Astrocyte (in vitro differentiated cells and primary cell): Measurements from ENCODE around the gene RALGPS1. TPM values are rescaled to one million over a fixed set of nuclear protein-coding genes. Genes with fewer than 3 reads are reported as not detected.

Experiments used
- DNase-seq: peaks from one replicate; pipeline ENCODE4 v3.0.0-alpha.2; 2010; ENCODE audit warnings: low read depth
- FAIRE-seq: peaks from 2 replicates; lab custom pipeline; 2011; peaks lifted over from hg19 to GRCh38; lab: Jason Lieb, UNC
- H2AFZ ChIP-seq: 2 replicates; pipeline ENCODE4 v1.6.0; 2012; ENCODE audit warnings: low read depth, low read length, inconsistent platforms
- H3K27ac ChIP-seq: 2 replicates; pipeline ENCODE4 v1.5.1; 2011; ENCODE audit warnings: low read depth, low read length, inconsistent platforms
- H3K27me3 ChIP-seq: 2 replicates; pipeline ENCODE4 v1.6.0; 2011; ENCODE audit warnings: low read length, inconsistent platforms; ENCODE audit not compliant: insufficient read depth
- H3K36me3 ChIP-seq: 2 replicates; pipeline ENCODE4 v1.5.1; 2011; ENCODE audit warnings: low read length, inconsistent platforms; ENCODE audit not compliant: insufficient read depth
- H3K4me1 ChIP-seq: 2 replicates; pipeline ENCODE4 v1.5.1; 2011; ENCODE audit warnings: low read length, inconsistent platforms; ENCODE audit not compliant: insufficient read depth
- H3K4me2 ChIP-seq: 2 replicates; pipeline ENCODE4 v1.6.0; 2012; ENCODE audit warnings: low read length, inconsistent platforms
- H3K4me3 ChIP-seq: 2 replicates; pipeline ENCODE4 v1.5.1; 2011; ENCODE audit warnings: low read depth, mild to moderate bottlenecking, low read length, inconsistent platforms; ENCODE audit not compliant: insufficient read depth
- H3K79me2 ChIP-seq: 2 replicates; pipeline ENCODE4 v1.6.0; 2012; ENCODE audit warnings: mild to moderate bottlenecking, low read length, inconsistent platforms; ENCODE audit not compliant: insufficient read depth
- H3K9ac ChIP-seq: 2 replicates; pipeline ENCODE4 v1.6.0; 2012; ENCODE audit warnings: mild to moderate bottlenecking, low read length, inconsistent platforms
- H3K9me3 ChIP-seq: 2 replicates; pipeline ENCODE4 v1.5.1; 2012; ENCODE audit warnings: low read depth, mild to moderate bottlenecking, low read length, inconsistent platforms; ENCODE audit not compliant: insufficient read depth
- H4K20me1 ChIP-seq: 2 replicates; pipeline ENCODE4 v1.6.0; 2012; ENCODE audit warnings: low read length, inconsistent platforms; ENCODE audit not compliant: insufficient read depth
- H3K27ac Mint-ChIP-seq: one replicate; pipeline ENCODE4 v1.8.0; 2021; ENCODE audit warnings: mild to moderate bottlenecking, mixed read lengths; ENCODE audit not compliant: unreplicated experiment
- H3K27me3 Mint-ChIP-seq: one replicate; pipeline ENCODE4 v1.8.0; 2021; ENCODE audit warnings: low read depth, mixed read lengths; ENCODE audit not compliant: unreplicated experiment
- H3K36me3 Mint-ChIP-seq: one replicate; pipeline ENCODE4 v1.8.0; 2021; ENCODE audit warnings: low read depth, mixed read lengths; ENCODE audit not compliant: unreplicated experiment
- H3K4me1 Mint-ChIP-seq: one replicate; pipeline ENCODE4 v1.8.0; 2021; ENCODE audit warnings: low read depth, mixed read lengths; ENCODE audit not compliant: unreplicated experiment
- H3K4me3 Mint-ChIP-seq: one replicate; pipeline ENCODE4 v1.8.0; 2021; ENCODE audit warnings: mild to moderate bottlenecking, moderate library complexity, mixed read lengths; ENCODE audit not compliant: unreplicated experiment
- H3K9me3 Mint-ChIP-seq: one replicate; pipeline ENCODE4 v1.8.0; 2021; ENCODE audit warnings: mild to moderate bottlenecking, mixed read lengths; ENCODE audit not compliant: unreplicated experiment
- EZH2 ChIP-seq: IDR thresholded peaks from 2 replicates; pipeline ENCODE4 v1.6.1; 2012; ENCODE audit warnings: mild to moderate bottlenecking, low read length, inconsistent platforms; ENCODE audit not compliant: insufficient read depth
- total RNA-seq: library from RNA; stranded (reverse); gene quantifications from 2 replicates; pipeline ENCODE4 v1.2.1, GENCODE V29; 2021
- TF ChIP-seq, protein P1 (sequence below): IDR thresholded peaks from 2 replicates; pipeline ENCODE4 v1.5.1; 2011; ENCODE audit warnings: low read depth, mild to moderate bottlenecking, inconsistent platforms, low read length, moderate library complexity; ENCODE audit not compliant: insufficient read depth

Gene RALGPS1
- total RNA-seq, 1 donor from 2014 or later = 2.8 TPM

DNA sequence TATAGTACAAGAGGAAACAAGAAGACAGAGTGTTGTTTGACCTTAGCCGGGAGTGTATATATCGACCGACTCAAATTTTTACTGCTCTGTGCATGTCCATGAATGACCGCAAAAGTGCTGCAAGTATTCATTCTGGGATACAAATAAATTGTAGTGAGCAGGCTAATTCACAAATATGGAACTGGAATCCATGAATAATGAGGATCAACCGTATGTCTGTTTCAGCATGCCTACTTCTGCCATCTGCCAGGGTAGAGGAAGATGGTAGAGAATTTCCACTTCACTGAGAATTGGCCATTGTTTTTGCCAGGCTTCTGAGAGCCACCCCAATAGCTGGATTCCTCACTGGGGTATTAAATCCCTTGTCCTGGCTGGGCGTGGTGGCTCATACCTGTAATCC, 8.5 kb upstream of the RALGPS1 start:
- DNase-seq (no peak), FAIRE-seq (no peak)
- no peak overlapping the region for H2AFZ ChIP-seq
- Mint-ChIP-seq H3K27me3 (peaks cover 35% of the 10 kb centered on the region), H3K27ac (no peak overlapping the region), H3K4me3 (no peak overlapping the region), H3K36me3 (no peaks in the 10 kb centered on the region), H3K9me3 (peaks cover 3% of the 10 kb centered on the region), H3K4me1 (no peaks in the 10 kb centered on the region)
- no peak overlapping the region for H3K4me3 ChIP-seq
- no peaks in the 10 kb centered on the region for H4K20me1 ChIP-seq
- TF ChIP-seq, protein P1, sequence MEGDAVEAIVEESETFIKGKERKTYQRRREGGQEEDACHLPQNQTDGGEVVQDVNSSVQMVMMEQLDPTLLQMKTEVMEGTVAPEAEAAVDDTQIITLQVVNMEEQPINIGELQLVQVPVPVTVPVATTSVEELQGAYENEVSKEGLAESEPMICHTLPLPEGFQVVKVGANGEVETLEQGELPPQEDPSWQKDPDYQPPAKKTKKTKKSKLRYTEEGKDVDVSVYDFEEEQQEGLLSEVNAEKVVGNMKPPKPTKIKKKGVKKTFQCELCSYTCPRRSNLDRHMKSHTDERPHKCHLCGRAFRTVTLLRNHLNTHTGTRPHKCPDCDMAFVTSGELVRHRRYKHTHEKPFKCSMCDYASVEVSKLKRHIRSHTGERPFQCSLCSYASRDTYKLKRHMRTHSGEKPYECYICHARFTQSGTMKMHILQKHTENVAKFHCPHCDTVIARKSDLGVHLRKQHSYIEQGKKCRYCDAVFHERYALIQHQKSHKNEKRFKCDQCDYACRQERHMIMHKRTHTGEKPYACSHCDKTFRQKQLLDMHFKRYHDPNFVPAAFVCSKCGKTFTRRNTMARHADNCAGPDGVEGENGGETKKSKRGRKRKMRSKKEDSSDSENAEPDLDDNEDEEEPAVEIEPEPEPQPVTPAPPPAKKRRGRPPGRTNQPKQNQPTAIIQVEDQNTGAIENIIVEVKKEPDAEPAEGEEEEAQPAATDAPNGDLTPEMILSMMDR = no peak
- no peak for TF ChIP-seq EZH2
- no peak overlapping the region for H3K9ac ChIP-seq
- peaks cover 14% of the 10 kb centered on the region for H3K27me3 ChIP-seq
- peaks cover 7% of the 10 kb centered on the region for H3K9me3 ChIP-seq
- H3K4me2 ChIP-seq = no peak overlapping the region
- H3K79me2 ChIP-seq = no peaks in the 10 kb centered on the region
- no peaks in the 10 kb centered on the region for H3K36me3 ChIP-seq
- no peaks in the 10 kb centered on the region for H3K4me1 ChIP-seq
- H3K27ac ChIP-seq = no peak overlapping the region

DNA sequence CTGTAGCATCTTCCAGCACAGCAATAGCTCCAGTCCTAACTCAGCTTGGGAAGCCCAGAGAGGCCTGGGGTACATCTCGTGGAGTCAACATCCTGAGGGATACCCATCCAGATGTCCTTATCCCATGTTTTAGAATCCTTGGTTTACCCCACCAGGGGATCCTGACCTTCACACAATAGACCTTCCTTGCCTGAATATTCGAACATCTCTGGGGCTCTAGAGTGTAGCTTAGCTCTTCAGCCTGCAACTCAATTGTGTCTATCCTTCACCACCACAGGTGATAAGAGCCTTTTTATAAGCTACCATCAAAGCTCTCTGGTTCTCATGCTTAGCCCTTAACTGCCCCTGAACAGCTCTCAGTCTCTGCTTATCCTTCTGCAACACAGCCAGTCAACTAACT, 7.5 kb upstream of the RALGPS1 start:
- Mint-ChIP-seq H3K4me1 (no peaks in the 10 kb centered on the region), H3K27me3 (peaks cover 37% of the 10 kb centered on the region)

DNA sequence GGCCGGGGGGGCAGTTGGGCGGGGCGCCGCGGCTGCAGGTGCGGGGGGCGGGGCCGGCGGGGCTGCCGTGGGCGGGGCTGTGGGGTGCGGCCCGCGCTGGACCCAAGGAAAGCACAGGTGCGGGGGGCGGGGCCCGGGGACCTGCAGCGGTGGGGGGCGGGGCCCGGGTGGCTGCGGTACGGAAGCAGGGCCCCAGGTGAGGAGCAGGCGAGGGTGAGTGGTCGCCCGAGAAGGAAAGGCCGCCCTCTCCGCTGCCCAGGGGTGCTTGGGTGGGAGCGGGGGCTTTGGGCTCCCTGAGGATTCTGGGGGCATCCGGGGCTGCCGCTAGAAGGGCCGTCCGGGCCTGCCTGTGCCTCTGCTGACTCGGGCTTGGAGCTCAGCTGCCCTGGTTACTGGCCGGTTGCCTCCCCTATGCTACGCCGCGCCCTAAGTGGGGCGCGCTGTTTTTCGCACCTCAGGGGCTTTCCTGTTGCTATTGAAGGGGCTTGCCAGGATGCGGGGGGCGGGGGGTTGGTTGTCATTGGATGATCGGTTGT, 767 bp downstream of the RALGPS1 start:
- Histone ChIP-seq H3K36me3 (no peaks in the 10 kb centered on the region), H3K4me1 (no peaks in the 10 kb centered on the region), H3K79me2 (no peaks in the 10 kb centered on the region), H3K27ac (no peak overlapping the region), H3K4me3 (no peak overlapping the region), H3K9me3 (no peaks in the 10 kb centered on the region), H3K27me3 (peaks cover 4% of the 10 kb centered on the region), H4K20me1 (no peaks in the 10 kb centered on the region), H3K9ac (no peak overlapping the region), H3K4me2 (peak overlapping the region; percentile 33), H2AFZ (no peak overlapping the region)
- FAIRE-seq = no peak
- peaks cover 6% of the 10 kb centered on the region for H3K9me3 Mint-ChIP-seq
- TF ChIP-seq, protein P1 = no peak
- H3K27me3 Mint-ChIP-seq = peaks cover 43% of the 10 kb centered on the region
- peak overlapping the region; percentile 81 for H3K4me3 Mint-ChIP-seq
- H3K36me3 Mint-ChIP-seq = peaks cover 2% of the 10 kb centered on the region
- peaks cover 1% of the 10 kb centered on the region for H3K4me1 Mint-ChIP-seq
- no peak overlapping the region for H3K27ac Mint-ChIP-seq
- no peak for DNase-seq

More for the DNA sequence above, 7.5 kb upstream of the RALGPS1 start:
- no peak overlapping the region for H3K4me3 ChIP-seq
- no peak for TF ChIP-seq EZH2
- TF ChIP-seq, protein P1 = no peak
- Mint-ChIP-seq H3K9me3 (peaks cover 3% of the 10 kb centered on the region), H3K4me3 (no peak overlapping the region), H3K36me3 (no peaks in the 10 kb centered on the region), H3K27ac (no peak overlapping the region)
- H3K9me3 ChIP-seq = no peaks in the 10 kb centered on the region
- no peak overlapping the region for H3K9ac ChIP-seq
- peaks cover 14% of the 10 kb centered on the region for H3K27me3 ChIP-seq
- H3K79me2 ChIP-seq = no peaks in the 10 kb centered on the region
- H2AFZ ChIP-seq = no peak overlapping the region
- no peaks in the 10 kb centered on the region for H3K36me3 ChIP-seq
- H4K20me1 ChIP-seq = no peaks in the 10 kb centered on the region
- DNase-seq (no peak), FAIRE-seq (no peak)
- H3K27ac ChIP-seq = no peak overlapping the region
- no peaks in the 10 kb centered on the region for H3K4me1 ChIP-seq
- H3K4me2 ChIP-seq = no peak overlapping the region
